SK-N-MC (cell line): ENCODE measurements around the gene MAGEA6.
"Not testable (repeated sequence)": the region's sequence is repeated elsewhere in the genome, so short reads cannot be mapped to it uniquely, and the experiment has no call there.

Experiments used
- EZH2 ChIP-seq: fragments of 200-600 bp; sonication (generic); IDR thresholded peaks from one replicate; pipeline ENCODE4 v1.6.1; 2017; ENCODE audit warnings: antibody characterized with exemption
- FOXP2 ChIP-seq: optimal IDR thresholded peaks from 2 replicates; pipeline ENCODE3; 2011; ENCODE audit warnings: mild to moderate bottlenecking, moderate library complexity; ENCODE audit not compliant: insufficient read depth; ENCODE audit errors: extremely low read length, control extremely low read depth
- POLR2AphosphoS5 ChIP-seq: IDR thresholded peaks from 2 replicates; pipeline ENCODE4 v1.6.1; 2012; ENCODE audit warnings: mild to moderate bottlenecking, low read depth, low read length, borderline replicate concordance

- not testable (repeated sequence) for TF ChIP-seq POLR2AphosphoS5, EZH2, FOXP2
Observed at GRCh38 chrX:152761582-152761981, 7.9 kb downstream of the MAGEA6 start.
